Left ventricle myocardium inferior (tissue), 1 donor: ENCODE data around the gene PLAAT5. TPM values are rescaled to one million over a fixed set of nuclear protein-coding genes. Genes with fewer than 3 reads are reported as not detected.

Source experiments
- DNase-seq: peaks from one replicate; pipeline ENCODE4 v3.0.0-alpha.2; 2020
- H3K27ac ChIP-seq: fragments of 200-600 bp; replicated peaks from 2 replicates; pipeline ENCODE4 v1.8.0; 2021
- H3K27me3 ChIP-seq: fragments of 200-600 bp; 2 replicates; pipeline ENCODE4 v1.8.0; 2021; ENCODE audit warnings: low read depth
- H3K36me3 ChIP-seq: fragments of 200-600 bp; 2 replicates; pipeline ENCODE4 v1.8.0; 2021
- H3K4me1 ChIP-seq: fragments of 200-600 bp; 2 replicates; pipeline ENCODE4 v1.8.0; 2021
- H3K4me3 ChIP-seq: fragments of 200-600 bp; 2 replicates; pipeline ENCODE4 v1.8.0; 2021; ENCODE audit warnings: mild to moderate bottlenecking, moderate library complexity
- H3K9me3 ChIP-seq: fragments of 200-600 bp; replicated peaks from 2 replicates; pipeline ENCODE4 v1.8.0; 2021
- CTCF ChIP-seq: fragments of 200-600 bp; IDR thresholded peaks from 2 replicates; pipeline ENCODE4 v1.8.0; 2021; ENCODE audit warnings: antibody characterized with exemption, mild to moderate bottlenecking, borderline replicate concordance
- intact Hi-C: fragments of 100-400 bp; cut with micrococcal nuclease; formaldehyde crosslinking; loops from one replicate; pipeline ENCODE4 v1.11.0; 2022
- total RNA-seq: library from RNA; stranded (reverse); fragmentation: NEBNext Ultra II Directional; extraction: Animal tissue kit (Norgen Biotek cat#: 25700); gene quantifications from one replicate; pipeline ENCODE4 v1.2.1, GENCODE V29; 2021
- donor health status: DM: no; HTN: yes; CAD: no; lungs with severe emphysema.

The PLAAT5 gene
- total RNA-seq, 1 donor from 2014 or later: 1.4 TPM

- Histone ChIP-seq H3K27me3 (peaks cover 5% of the 10 kb centered on the region), H3K4me3 (no peak overlapping the region), H3K27ac (no peak overlapping the region), H3K4me1 (no peaks in the 10 kb centered on the region), H3K36me3 (no peaks in the 10 kb centered on the region), H3K9me3 (peaks cover 20% of the 10 kb centered on the region)
- intact Hi-C loops: no loop called here
- no peak for TF ChIP-seq CTCF
- DNase-seq: no peak
Observed at GRCh38 chr11:63527667-63528066, 36.7 kb upstream of the PLAAT5 start.

GRCh38 chr11:63523151-63523550 is 32.2 kb upstream of the PLAAT5 start:
- H3K36me3 ChIP-seq: no peaks in the 10 kb centered on the region
- H3K27me3 ChIP-seq: peaks cover 5% of the 10 kb centered on the region
- TF ChIP-seq CTCF: no peak
- H3K4me3 ChIP-seq: no peak overlapping the region
- no peak overlapping the region for H3K27ac ChIP-seq
- peaks cover 22% of the 10 kb centered on the region for H3K9me3 ChIP-seq
- intact Hi-C loops: no loop called here
- DNase-seq: no peak
- H3K4me1 ChIP-seq: no peaks in the 10 kb centered on the region

DNA sequence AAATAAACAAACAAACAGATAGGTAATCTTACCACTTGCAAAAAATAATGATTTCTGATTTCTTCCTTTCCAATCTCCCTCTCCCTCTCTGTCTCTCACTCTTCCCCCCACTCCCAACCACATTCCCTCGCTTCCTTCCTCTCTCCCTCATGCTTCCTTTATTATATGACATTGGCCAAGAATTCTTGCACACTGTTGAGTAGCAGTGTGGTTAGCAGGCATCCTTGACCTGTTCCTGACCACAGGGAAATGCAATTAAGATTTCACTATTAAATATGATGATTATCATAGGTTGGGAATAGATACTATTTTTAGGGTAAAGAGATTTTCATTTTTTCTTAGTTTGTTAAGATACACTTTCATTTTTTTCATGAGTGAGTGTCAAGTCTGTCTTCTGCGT is 30.9 kb upstream of the PLAAT5 start:
- H3K27ac ChIP-seq: no peak overlapping the region
- no peaks in the 10 kb centered on the region for H3K36me3 ChIP-seq
- no peak overlapping the region for H3K4me3 ChIP-seq
- peaks cover 22% of the 10 kb centered on the region for H3K9me3 ChIP-seq
- intact Hi-C loops: no loop called here
- TF ChIP-seq CTCF: no peak
- no peak for DNase-seq
- no peaks in the 10 kb centered on the region for H3K4me1 ChIP-seq
- peaks cover 5% of the 10 kb centered on the region for H3K27me3 ChIP-seq

DNA sequence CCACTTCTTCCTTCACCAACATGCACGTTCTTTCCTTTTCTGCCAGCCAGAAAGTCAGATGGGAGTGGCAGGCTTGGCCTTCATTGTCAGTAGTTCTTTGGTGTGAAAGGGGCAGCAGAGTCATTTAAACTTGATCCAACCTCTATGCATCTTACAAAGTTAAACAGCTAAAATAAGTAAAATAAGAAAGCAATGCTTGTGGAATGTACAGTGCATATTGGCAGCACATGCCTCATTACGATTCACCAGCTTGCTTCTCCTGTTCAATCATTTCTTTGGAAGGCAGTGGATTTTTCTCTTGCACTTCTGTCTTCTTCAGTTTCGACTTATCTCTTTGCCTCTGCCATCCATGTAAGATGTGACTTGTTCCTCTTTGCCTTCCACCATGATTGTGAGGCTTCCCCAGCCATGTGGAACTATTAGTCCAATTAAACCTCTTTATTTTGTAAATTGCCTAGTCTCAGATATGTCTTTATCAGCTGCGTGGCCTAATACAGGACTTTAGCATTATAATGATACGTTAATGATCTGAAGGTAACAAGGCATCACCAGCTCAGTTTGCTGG is 29.7 kb upstream of the PLAAT5 start:
- H3K9me3 ChIP-seq: peaks cover 22% of the 10 kb centered on the region
- H3K36me3 ChIP-seq: no peaks in the 10 kb centered on the region
- no peak overlapping the region for H3K4me3 ChIP-seq
- no peak overlapping the region for H3K27ac ChIP-seq
- no peak for DNase-seq
- intact Hi-C loops: no loop called here
- H3K27me3 ChIP-seq: peaks cover 5% of the 10 kb centered on the region
- TF ChIP-seq CTCF: no peak
- no peaks in the 10 kb centered on the region for H3K4me1 ChIP-seq

- TF ChIP-seq CTCF: no peak
- intact Hi-C loops: no loop called here
- peaks cover 11% of the 10 kb centered on the region for H3K9me3 ChIP-seq
Observed at GRCh38 chr11:63518548-63518947, 27.6 kb upstream of the PLAAT5 start.

More at GRCh38 chr11:63518548-63518947, 27.6 kb upstream of the PLAAT5 start:
- H3K4me1 ChIP-seq: no peaks in the 10 kb centered on the region
- H3K4me3 ChIP-seq: no peak overlapping the region
- no peak for DNase-seq
- H3K27ac ChIP-seq: no peak overlapping the region
- H3K27me3 ChIP-seq: no peaks in the 10 kb centered on the region
- no peaks in the 10 kb centered on the region for H3K36me3 ChIP-seq
